ENCODE measurements around the gene AAK1.

GRCh38 chr2:69465513-69466456 lies 177.8 kb downstream of the AAK1 start:
- TF ChIP-seq CTCF (IDR thresholded peaks at IDR 0.05; ENCODE audit: low read depth, low read length, poor library complexity, severe bottlenecking) (no peak), EZH2phosphoT487 (IDR thresholded peaks at IDR 0.05; ENCODE audit: borderline replicate concordance, low read length) (no peak)

Measured in DOHH2 (cell line).